GM10248 (cell line): ENCODE results near the gene RAB17.

ENCODE experiments used
- CTCF ChIA-PET: fragments of 300-600 bp; sonication (Branson Sonifier 250); formaldehyde crosslinking; extraction: SDS; loops from one replicate; lab custom pipeline; 2021; ENCODE audit warnings: antibody characterized with exemption; lab: Yijun Ruan, JAX
- POLR2A ChIA-PET: fragments of 350-650 bp; sonication (Branson Sonifier 250); formaldehyde crosslinking; extraction: SDS; loops from one replicate; lab custom pipeline; 2020; ENCODE audit warnings: antibody characterized with exemption; lab: Yijun Ruan, JAX
- DNase-seq: peaks from one replicate; pipeline ENCODE4 v3.0.0; 2012; ENCODE audit errors: extremely low spot score
- CTCF ChIP-seq: IDR thresholded peaks from 2 replicates; pipeline ENCODE4 v1.5.1; 2012; ENCODE audit warnings: mild to moderate bottlenecking, low read depth; ENCODE audit errors: extremely low read depth, missing control alignments, control extremely low read depth

RAB17 gene

DNA sequence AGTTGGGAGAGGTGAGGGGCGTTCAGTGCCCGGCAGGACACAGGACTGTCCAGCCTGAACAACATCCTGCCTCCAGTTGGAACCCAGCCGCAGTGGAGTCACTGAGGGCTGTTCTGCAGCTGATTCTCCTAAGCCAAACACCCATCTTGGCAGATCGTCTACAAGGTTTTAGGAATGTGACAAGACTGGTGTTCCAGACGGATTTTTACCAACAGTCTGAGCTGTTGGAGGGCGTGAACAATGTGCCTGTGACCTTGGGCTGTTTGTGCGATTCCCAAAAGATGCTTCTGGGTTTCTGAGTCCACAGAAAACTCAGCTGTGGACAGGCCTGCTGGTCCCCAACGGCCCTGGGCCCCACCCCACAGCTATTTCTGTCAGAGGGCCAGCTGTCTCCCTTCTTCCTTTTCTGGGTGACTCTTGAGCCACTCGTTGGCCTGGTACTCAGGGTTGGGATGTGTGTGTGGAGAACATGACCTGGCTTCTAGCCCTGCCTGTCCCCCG is 42.6 kb upstream of the RAB17 start:
- ChIA-PET POLR2A (no interaction called here), CTCF (interaction anchor here (0.9 to 1.1 kb wide), 2 partner anchors 13 to 61 kb away, joined by 3 read pairs; no protein-coding TSS in a partner anchor)
- no peak for TF ChIP-seq CTCF
- no peak for DNase-seq

GRCh38 chr2:237631801-237632585 is 41.5 kb upstream of the RAB17 start:
- CTCF ChIA-PET = interaction anchor here (0.9 kb wide), 1 partner anchor 14 kb away, joined by 3 read pairs; no protein-coding TSS in a partner anchor
- no peak for TF ChIP-seq CTCF
- POLR2A ChIA-PET = no interaction called here
- no peak for DNase-seq

DNA sequence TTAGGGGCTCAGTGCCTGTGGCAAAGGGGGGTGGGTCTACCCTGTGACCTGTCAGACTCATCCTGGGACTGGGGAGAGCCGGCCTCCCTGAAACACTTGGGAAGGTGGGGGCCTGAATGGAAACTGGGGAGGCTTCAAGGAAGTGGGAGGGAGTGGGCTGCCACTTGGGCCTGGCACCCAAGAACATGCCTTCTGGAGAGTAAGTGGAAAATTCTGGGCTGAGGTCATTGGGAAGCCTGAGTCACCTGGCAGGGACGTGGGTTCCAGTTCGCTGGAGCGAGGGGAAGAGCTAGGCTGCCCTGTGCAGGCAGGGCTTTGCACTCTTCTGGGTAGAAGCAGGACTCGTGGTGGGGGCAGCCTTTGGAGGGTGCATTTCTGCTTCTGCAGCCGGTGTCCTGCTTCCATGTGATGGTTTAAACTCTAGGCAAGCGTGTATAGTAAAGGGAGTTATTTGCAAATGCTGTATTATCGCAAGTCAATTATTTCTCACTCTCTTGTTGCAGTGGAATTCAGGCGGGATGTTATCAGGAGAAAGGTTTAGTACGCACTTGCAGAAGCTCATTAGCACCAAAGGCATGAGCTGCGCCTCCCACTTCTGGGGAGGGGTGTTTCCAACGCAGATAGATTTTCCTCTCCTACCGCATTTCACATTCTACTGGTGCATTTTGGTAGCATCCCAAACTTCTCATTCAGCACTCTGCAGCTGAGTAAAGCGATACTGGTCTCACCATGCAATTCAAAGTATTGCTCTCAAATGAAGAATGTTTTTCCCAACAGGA is 40.7 kb upstream of the RAB17 start:
- CTCF ChIA-PET = no interaction called here
- no peak for TF ChIP-seq CTCF
- DNase-seq = no peak
- POLR2A ChIA-PET = no interaction called here

GRCh38 chr2:237630216-237631000 is 39.9 kb upstream of the RAB17 start:
- DNase-seq = no peak
- ChIA-PET CTCF (no interaction called here), POLR2A (no interaction called here)
- TF ChIP-seq CTCF = no peak

- POLR2A ChIA-PET = no interaction called here
- TF ChIP-seq CTCF = no peak
- CTCF ChIA-PET = no interaction called here
- DNase-seq = no peak
These were observed 39.2 kb upstream of the RAB17 start for GRCh38 chr2:237629739-237630138.

- TF ChIP-seq CTCF = no peak
- no peak for DNase-seq
- ChIA-PET CTCF (no interaction called here), POLR2A (no interaction called here)
These were observed 38.6 kb upstream of the RAB17 start for GRCh38 chr2:237629188-237629534.
